ENCODE data around the gene EML5.

GRCh38 chr14:88630565-88630964, 162.2 kb downstream of the EML5 start:
- TF ChIP-seq POLR2A (IDR thresholded peaks at IDR 0.05; ENCODE audit: low read length) (no peak), GATA1 (IDR thresholded peaks at IDR 0.05; ENCODE audit: low read depth, low read length) (no peak)
